ENCODE measurements around the gene HECW1.

The HECW1 gene

DNA sequence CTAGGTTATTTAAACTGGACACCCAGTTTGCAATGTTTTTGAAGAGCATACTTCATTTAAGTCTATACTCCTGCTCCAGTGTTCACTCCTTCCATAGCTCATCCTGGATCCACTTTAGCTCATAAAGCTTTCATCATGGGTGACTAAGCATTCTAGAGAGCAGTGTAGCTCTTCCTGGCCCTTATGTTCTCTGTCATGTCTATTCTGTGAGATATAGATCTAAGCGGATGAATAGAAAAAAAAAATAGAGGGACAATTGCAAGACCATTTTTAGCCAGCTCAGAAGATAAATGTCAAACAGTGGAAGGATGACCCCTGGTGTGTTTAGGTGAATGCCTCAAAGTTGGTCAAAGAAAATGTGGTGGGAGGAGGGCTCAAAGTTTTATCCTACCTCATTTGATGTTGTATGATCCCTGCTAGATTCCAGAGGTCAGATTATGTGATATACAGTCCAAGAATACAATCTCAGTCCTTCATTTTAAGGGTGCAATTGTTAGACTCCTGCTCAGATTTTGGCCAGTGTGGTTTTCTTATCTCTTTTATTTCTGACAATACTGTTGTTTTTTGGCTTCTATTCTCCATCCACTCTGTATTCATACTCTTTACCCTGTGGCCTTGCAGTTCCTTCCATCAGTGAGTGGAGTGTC lies 7.5 kb upstream of the HECW1 start:
- no peak overlapping the region for H3K27ac Mint-ChIP-seq
- H3K36me3 Mint-ChIP-seq: no peaks in the 10 kb centered on the region
- no peaks in the 10 kb centered on the region for H3K9me3 Mint-ChIP-seq
- ATAC-seq (no peak), DNase-seq (ENCODE audit: low spot score in 2 of 2) (no peak)
- H3K4me3 Mint-ChIP-seq: no peak overlapping the region
- no peaks in the 10 kb centered on the region for H3K4me1 Mint-ChIP-seq

DNA sequence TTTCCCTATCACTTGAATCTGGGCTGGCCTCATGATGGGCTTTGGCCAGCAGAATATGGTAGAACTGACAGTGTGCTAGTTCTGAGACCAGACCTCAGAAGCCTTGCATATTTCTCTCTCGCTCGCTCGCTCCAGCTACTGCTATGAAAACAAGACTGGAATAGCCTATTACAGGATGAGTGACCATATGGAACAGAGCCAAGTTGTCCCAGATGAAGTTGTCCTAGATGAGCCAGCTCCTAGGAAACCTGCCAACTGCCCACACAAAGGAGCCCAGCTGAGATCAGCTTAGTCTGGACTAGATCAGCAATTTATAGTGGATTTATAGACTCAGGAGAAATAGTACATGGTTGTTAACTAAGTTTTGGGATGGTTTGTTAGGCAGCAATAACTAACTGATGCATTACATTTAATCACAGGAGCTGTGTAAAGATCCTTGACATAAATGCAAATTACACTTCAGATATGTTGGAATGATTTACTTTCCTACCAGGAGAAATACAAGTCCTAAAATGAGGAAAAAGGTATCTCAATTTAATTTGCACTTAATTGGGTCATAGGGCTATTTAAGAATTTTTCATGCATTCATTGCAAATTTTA lies 6.8 kb upstream of the HECW1 start:
- DNase-seq (ENCODE audit: low spot score in 2 of 2) (no peak), ATAC-seq (no peak)
- Mint-ChIP-seq H3K4me1 (no peaks in the 10 kb centered on the region), H3K9me3 (no peaks in the 10 kb centered on the region), H3K36me3 (no peaks in the 10 kb centered on the region), H3K4me3 (no peak overlapping the region), H3K27ac (no peak overlapping the region)

DNA sequence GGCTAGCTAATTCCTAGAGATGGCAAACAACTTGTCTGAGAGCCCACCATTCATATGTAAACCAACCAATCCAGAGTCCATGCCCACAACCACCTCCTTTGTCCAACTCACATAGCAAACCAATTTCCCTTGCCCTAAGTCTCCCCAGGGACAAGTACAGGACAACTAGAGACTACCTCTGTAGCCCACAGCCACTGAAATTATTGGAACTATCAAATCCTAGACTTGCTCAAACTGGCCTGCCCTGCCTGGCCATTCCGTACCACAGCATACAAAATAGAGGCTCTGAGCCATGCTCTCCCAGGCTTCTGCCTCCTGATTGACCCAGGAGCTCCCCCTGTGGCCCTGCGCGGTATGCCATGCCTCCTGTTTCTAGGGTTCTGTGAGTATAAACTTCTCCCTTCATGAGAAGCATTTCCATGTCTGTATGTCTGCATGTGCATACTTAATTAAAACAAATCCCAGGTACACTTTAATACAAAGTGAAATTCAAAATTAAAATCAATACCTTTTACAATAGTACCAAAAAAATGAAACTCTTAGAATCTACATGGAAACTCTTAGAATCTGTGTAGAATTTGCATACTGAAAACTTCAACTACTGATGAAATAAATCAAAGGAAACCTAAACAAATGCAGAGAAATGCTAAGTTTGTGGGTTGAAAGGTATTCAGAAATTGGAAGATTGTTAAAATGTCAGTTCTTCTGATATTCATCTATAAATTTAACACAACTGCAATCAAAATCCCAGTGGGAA lies 4.0 kb upstream of the HECW1 start:
- no peaks in the 10 kb centered on the region for H3K36me3 Mint-ChIP-seq
- no peaks in the 10 kb centered on the region for H3K9me3 Mint-ChIP-seq
- DNase-seq (ENCODE audit: low spot score in 2 of 2) (peak; percentile 18 to 80), ATAC-seq (peak; percentile 76)
- H3K27ac Mint-ChIP-seq: no peak overlapping the region
- H3K4me1 Mint-ChIP-seq: no peaks in the 10 kb centered on the region
- H3K4me3 Mint-ChIP-seq: no peak overlapping the region

DNA sequence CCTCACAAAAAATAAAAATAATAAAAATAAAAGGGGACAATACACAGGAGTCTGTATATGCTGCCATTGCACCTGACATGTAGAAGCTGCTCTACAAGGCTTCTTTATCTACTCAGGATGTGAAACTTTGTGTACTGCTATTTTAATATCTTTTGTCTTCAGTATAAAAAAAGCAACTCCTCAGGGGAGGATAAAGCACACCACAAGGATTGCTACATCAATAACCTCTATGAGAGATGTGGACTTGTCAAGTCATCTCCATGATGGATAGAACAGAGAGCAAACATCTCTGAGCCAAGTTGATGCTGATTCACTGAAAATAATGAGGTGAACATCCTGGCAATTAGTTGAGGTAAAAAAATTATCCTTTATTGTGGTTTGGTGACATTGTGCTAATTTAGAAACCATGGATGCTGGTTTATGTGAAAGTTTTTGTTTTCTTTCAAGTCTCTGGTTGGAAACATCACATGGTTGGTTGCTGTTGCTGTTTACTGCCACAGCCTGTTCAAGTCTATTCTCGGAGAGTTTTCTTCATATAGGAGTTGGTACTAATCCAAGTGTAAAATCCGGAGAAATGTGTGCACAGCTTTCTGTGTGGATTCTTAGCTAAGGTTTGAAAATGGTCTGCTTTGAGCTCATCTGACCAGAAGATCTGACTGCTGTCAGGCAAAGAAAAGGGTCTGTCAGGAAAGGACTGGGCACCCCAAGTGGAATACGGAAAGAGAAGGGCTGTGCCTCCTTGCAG lies 1.5 kb upstream of the HECW1 start:
- H3K4me1 Mint-ChIP-seq: peaks cover 7% of the 10 kb centered on the region
- H3K4me3 Mint-ChIP-seq: no peak overlapping the region
- no peaks in the 10 kb centered on the region for H3K36me3 Mint-ChIP-seq
- DNase-seq (ENCODE audit: low spot score in 2 of 2): no peak
- H3K27ac Mint-ChIP-seq: no peak overlapping the region
- H3K9me3 Mint-ChIP-seq: no peaks in the 10 kb centered on the region
- ATAC-seq: no peak

DNA sequence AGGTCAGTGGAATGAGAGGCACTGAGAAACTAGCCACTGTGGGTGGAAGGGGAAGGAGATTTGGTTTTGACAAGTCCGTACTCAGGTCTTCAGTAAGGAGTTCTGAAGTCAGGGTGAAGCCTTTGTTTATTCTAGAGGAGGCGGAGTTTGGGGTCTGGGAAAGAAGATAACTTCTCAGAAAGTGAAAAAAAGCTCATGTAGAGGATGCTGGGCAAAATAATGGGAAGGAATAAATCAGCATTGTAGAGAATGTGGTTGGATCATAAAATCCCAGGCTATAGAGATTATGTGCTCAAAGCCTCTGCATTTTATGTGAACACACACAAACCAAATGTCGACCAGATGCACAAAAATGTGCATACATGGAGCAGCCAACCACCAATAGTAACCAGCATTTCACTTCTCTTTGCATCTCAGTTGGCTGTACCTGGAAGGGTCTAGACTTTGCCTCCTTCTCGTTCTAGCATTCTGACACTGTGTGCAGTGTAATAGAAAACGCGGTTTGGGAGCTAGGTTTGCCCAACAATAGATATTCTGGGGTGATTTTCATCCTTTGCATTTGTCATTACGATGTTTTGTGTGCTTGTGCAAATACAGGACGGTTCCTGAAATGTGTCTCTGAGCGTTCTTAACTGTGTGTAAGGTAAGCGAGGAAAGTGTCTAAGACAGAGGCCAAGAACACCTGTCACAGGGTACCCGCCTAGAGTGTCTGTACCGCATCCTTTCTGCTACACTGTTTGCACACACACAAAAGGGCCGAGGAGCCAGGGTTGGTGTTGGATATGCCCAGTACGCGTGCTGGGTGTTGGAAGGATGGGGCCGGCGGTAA lies 603 bp upstream of the HECW1 start:
- H3K4me3 Mint-ChIP-seq: no peak overlapping the region
- H3K9me3 Mint-ChIP-seq: no peaks in the 10 kb centered on the region
- ATAC-seq (no peak), DNase-seq (ENCODE audit: low spot score in 2 of 2) (no peak)
- peaks cover 7% of the 10 kb centered on the region for H3K4me1 Mint-ChIP-seq
- no peaks in the 10 kb centered on the region for H3K36me3 Mint-ChIP-seq
- no peak overlapping the region for H3K27ac Mint-ChIP-seq

DNA sequence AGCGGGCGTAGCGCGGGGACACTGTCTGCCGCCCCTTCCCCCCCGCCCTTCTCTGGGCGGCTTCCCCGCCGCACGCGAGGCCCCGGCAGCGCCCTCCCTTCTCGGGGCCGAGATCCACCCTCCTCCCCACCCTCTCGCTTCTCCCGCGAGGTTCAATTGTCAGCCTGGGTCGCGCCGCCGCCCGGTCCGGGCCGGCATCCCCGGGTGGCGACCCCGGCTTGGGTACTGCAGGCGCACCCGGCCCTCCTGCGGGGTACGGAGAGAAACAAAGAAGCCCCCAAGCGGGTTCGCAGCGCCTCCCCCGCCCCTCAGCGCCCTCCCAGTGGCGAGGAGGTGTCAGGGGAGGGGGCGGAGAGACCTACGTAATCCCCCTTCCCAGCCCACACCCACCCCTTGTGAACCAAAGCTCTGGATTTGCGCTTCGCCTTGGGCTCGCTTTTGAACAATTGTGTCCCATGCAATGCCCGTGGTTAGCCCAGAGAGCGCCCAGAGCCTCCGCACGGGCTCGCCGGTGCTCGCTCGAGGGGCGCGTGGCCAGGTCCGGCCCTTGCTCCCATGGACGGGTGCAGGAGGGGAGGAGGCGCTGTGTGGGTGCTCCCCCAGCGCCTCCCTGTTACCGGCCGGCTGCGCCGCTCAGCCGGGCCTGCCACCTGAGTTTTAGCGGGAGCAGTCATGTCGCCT lies 634 bp downstream of the HECW1 start:
- no peak overlapping the region for H3K4me3 Mint-ChIP-seq
- DNase-seq (ENCODE audit: low spot score in 2 of 2) (no peak), ATAC-seq (peak; percentile 8)
- H3K36me3 Mint-ChIP-seq: no peaks in the 10 kb centered on the region
- no peaks in the 10 kb centered on the region for H3K9me3 Mint-ChIP-seq
- no peak overlapping the region for H3K27ac Mint-ChIP-seq
- H3K4me1 Mint-ChIP-seq: peaks cover 7% of the 10 kb centered on the region

DNA sequence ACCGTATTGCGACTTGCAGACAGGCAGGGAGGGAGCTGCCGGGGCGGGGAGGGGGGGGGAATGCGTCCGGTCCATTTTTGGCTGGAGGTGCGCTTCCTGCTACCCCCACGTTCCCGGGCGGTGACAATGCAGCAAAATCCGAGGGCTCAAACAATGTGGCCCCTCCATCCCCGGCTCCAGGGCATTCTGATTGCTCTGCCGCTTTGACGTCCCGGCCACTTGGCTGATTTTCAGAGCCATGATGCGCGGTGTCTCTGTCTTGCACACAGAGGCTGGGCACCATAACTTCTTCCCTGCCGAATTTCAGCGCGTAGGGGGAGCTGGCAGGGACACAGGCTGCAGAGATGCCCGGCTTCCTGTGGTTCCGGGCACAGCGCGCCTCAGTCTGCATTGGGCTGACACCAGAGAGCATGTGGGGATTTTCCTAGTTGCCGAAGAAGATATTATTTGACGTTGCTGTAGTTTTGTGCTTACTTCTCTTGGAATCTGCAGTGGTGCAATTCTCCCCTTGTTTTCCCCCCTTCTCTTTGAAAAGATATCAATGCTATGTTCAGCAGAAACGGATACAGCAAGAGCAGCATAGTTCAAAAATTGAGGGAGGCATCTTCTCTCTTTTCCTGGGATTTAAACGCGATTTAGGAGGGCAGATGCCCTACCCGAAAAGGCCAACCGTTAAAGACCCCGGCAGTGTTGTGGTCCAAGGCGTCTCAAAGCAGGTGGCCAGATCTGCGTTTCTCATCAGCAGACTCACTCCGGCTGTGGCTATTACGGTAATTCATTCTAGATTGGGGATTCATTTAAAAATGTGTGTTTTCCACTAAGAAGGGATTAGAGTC lies 1.4 kb downstream of the HECW1 start:
- ATAC-seq (no peak), DNase-seq (ENCODE audit: low spot score in 2 of 2) (no peak)
- no peak overlapping the region for H3K27ac Mint-ChIP-seq
- no peaks in the 10 kb centered on the region for H3K36me3 Mint-ChIP-seq
- H3K4me3 Mint-ChIP-seq: no peak overlapping the region
- no peaks in the 10 kb centered on the region for H3K9me3 Mint-ChIP-seq
- peaks cover 7% of the 10 kb centered on the region for H3K4me1 Mint-ChIP-seq

DNA sequence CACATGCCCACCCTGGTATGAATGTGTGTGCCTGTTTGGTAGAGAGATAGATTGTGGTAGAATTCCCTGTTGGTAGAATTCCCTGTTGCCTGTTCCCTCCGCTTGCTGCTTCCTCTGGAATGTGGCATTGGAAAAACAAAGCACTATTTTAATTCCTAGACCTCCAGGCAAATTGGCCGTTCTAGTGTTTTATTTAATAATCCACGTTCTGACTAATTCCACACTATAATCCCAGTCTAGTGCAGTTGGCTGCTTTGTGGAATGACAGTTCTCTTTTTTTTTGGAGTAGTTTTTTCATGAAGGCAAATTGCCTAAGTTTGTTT lies 2.0 kb downstream of the HECW1 start:
- H3K4me3 Mint-ChIP-seq: no peak overlapping the region
- no peaks in the 10 kb centered on the region for H3K36me3 Mint-ChIP-seq
- H3K27ac Mint-ChIP-seq: no peak overlapping the region
- H3K9me3 Mint-ChIP-seq: no peaks in the 10 kb centered on the region
- ATAC-seq: no peak
- H3K4me1 Mint-ChIP-seq: peaks cover 7% of the 10 kb centered on the region
- DNase-seq (ENCODE audit: low spot score in 2 of 2): no peak

DNA sequence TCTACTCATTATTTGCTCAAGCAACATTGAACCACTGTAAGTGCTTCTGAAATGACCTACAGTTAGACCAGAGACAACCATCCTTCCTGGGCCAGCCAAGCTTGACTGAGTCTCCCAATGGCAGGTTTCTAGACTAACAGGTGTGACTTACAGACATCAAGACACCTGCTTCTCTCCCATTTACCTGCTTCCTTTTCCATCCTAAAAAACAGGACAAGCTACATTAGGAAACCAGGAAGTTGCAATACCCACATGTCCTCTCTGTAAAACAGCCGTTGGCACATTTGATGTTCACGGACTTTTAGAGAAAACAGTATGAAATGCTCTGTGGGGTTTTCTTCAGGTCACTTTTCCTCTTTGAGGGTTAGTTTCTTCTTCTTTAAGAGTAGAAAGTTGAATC lies 4.0 kb downstream of the HECW1 start:
- DNase-seq (ENCODE audit: low spot score in 2 of 2) (no peak), ATAC-seq (no peak)
- Mint-ChIP-seq H3K4me1 (peaks cover 7% of the 10 kb centered on the region), H3K9me3 (no peaks in the 10 kb centered on the region), H3K4me3 (no peak overlapping the region), H3K36me3 (no peaks in the 10 kb centered on the region), H3K27ac (no peak overlapping the region)

DNA sequence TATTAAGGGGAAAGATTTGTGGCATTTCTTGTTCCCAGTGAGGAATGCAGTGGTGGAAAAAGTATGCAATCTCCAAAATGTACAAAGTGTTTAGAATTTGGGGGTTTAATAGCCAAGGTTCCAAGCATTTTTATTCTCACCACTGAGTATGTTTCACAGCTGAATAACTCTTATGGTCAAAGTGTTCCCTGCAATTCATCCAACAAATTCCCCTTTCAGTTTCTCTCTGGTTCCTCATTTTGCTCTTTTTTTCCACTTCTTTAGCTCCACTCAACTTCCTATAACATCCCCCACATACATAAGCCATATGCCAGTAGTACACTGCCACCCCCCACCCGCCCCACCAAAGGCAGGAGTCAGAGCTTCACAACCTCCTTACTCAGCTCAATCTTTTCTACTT lies 4.6 kb downstream of the HECW1 start:
- ATAC-seq: no peak
- Mint-ChIP-seq H3K9me3 (no peaks in the 10 kb centered on the region), H3K36me3 (no peaks in the 10 kb centered on the region), H3K4me3 (no peak overlapping the region), H3K4me1 (peaks cover 7% of the 10 kb centered on the region), H3K27ac (no peak overlapping the region)
- no peak for DNase-seq (ENCODE audit: low spot score in 2 of 2)

DNA sequence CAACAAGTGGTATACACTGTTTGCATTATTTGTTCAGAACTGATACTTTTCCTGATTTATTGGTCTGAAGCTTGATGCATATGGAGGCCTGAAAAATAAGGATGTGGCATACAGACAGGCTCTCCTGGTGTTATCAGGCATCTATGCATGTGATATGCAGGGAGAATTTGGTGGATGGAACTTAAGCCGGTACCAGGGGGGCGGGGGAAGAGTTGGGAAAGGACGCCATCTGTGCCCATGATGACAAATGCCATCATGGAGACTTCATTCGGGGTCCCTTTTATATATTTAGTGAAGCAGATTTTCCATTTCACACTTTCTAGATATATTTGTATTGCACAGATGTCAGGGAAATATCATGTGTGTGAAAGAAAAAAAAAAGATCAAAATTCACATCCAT lies 5.4 kb downstream of the HECW1 start:
- Mint-ChIP-seq H3K9me3 (no peaks in the 10 kb centered on the region), H3K4me3 (no peak overlapping the region), H3K36me3 (no peaks in the 10 kb centered on the region), H3K27ac (no peak overlapping the region), H3K4me1 (peaks cover 7% of the 10 kb centered on the region)
- ATAC-seq (no peak), DNase-seq (ENCODE audit: low spot score in 2 of 2) (no peak)

DNA sequence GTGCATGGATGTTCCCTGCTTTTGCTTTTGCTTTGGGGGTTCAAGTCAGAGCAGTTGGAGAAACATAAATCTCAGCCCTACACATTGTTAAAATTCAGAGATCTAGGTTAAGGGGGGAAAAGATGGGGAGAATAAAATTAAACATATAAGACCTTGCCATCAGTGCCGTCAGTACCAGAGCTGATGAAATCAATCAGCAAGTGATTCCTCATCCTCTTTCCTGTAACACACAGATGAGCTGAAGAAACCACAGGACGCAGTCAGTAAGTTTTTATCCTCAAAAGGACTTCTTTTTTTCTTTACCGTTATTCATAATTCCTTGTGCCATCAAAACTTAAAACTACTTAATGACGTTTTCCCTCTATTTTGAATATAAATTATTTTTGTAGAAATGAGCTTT lies 5.9 kb downstream of the HECW1 start:
- H3K4me1 Mint-ChIP-seq: peaks cover 7% of the 10 kb centered on the region
- DNase-seq (ENCODE audit: low spot score in 2 of 2) (no peak), ATAC-seq (no peak)
- H3K9me3 Mint-ChIP-seq: no peaks in the 10 kb centered on the region
- no peak overlapping the region for H3K4me3 Mint-ChIP-seq
- no peak overlapping the region for H3K27ac Mint-ChIP-seq
- H3K36me3 Mint-ChIP-seq: no peaks in the 10 kb centered on the region

DNA sequence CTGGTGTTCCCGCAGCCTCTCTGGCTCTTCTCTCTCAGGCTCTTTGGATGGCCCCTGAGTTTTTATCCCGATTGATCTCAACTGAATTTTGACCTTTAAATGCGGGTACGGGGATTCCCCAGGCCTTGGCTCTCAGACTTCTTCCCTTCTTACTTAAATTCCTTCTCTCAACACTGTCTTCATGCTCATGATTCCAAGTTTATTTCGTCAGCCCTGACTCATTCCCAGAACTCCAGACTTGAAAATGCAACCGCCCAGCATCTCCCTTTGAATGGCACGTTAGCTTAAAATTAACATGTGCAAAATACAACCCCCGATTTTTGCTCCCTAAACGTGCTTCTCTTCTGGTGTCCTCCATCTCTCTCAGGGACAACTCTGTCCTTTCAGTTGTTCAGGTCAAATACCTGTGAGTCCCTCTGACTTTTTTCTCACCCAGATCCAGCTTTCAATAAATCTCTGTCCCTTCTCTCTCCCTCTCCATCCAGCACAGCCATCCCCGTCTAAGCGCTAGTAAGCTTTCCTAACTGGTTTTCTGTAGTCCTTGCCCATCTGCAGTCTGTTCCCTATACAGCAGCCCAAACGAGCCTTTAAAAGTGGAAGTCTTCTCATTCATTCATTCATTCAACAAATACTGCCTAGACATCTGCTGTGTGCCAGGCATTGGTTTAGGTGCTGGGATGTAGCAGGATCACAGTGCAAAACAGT lies 7.1 kb downstream of the HECW1 start:
- Mint-ChIP-seq H3K36me3 (no peaks in the 10 kb centered on the region), H3K9me3 (no peaks in the 10 kb centered on the region), H3K27ac (no peak overlapping the region), H3K4me1 (no peaks in the 10 kb centered on the region), H3K4me3 (no peak overlapping the region)
- no peak for DNase-seq (ENCODE audit: low spot score in 2 of 2)
- no peak for ATAC-seq

Data from stimulated activated effector memory CD8-positive, alpha-beta T cell treated with anti-CD3 and anti-CD28 coated beads, Interleukin-12 subunit alpha, Interleukin-12 subunit beta, amount 100 ng/mL, for 72 hours (primary cell).